ENCODE measurements around the gene CDH23. TPM values are rescaled to one million over a fixed set of nuclear protein-coding genes. Genes with fewer than 3 reads are reported as not detected.

CDH23 gene
- total and polyA plus RNA-seq, 2 of the 8 experiments (the other 6 are each of a cell fraction or from before 2014, with no cell fraction given): 1.9 to 4.9 TPM

DNA sequence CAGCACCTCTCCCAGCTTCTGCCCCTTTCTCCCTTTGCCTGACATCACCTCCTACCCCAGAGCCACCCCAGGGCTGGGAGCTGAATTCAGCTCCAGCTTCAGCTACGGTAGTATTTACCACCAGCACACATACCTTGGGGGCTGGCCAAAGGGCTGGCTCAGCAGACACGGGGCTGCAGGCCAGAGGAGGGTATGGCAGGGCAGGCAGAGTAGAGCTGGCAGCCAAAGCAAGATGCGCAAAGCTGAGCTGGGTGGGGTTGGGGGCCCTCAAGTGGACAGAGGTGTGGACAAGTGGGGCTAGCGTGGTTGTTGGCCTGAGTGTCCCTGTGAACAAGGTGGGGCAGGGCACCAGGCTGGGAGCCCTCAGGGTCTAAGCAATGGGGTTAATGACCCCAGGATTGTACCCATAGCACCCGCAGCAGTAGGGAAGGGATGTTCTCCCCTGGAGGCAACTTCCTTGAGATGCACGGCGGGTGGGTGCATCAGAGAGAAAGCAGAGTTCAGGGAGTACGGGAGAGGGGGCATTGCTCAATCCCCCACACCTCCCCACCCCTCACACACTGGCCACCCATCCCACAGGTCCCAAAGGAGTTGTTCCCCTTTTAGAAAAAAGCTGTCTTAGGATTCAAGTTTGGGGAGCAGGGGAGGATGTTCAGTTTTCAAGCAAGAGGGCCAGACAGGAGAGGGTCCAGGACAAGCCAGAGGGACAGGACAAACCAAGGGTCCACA is 368.6 kb downstream of the CDH23 start:
- no peak overlapping the region for H3K4me3 ChIP-seq (ENCODE audit: extremely low read depth in 1 of 4, insufficient read depth in 2 of 4, low read depth in 3 of 4, low read length in 4 of 4)
- H3K9ac ChIP-seq (replicated peaks in 1 of 4; ENCODE audit: extremely low read depth in 1 of 4, low read depth in 3 of 4, low read length in 3 of 4): no peak overlapping the region
- no peaks in the 10 kb centered on the region; a peak in 1 of 7 replicates for H3K4me1 ChIP-seq (replicated peaks in 1 of 4; ENCODE audit: control insufficient read depth in 3 of 4, insufficient read depth in 4 of 4, low read length in 3 of 4)
- DNase-seq (ENCODE audit: low read depth in 1 of 2, low spot score in 2 of 2): no peak
- no peak overlapping the region for H3K4ac ChIP-seq (replicated peaks; ENCODE audit: insufficient read length, low read depth, low read length)
- H3K56ac ChIP-seq (replicated peaks; ENCODE audit: insufficient read length, low read depth, low read length): no peak overlapping the region
- ChIA-PET POLR2A (ENCODE audit: partially characterized antibody) (no interaction called here), CTCF (ENCODE audit: partially characterized antibody) (interaction anchor here (0.8 to 5.3 kb wide), 9 partner anchors 10 to 383 kb away, joined by 3 to 44 read pairs (median 4); partner anchors contain the start of gene VSIR)
- no peaks in the 10 kb centered on the region for H3K23me2 ChIP-seq (ENCODE audit: low read depth, low read length)
- H2AK5ac ChIP-seq (ENCODE audit: low read depth, low read length): no peak overlapping the region
- no peaks in the 10 kb centered on the region; a peak in 1 of 7 replicates for H3K27me3 ChIP-seq (replicated peaks in 1 of 4; ENCODE audit: control insufficient read depth in 3 of 4, extremely low read depth in 1 of 4, insufficient read depth in 3 of 4, low read length in 3 of 4)
- no peak overlapping the region for H2BK15ac ChIP-seq (ENCODE audit: low read length)
- FAIRE-seq: no peak
- H3K79me2 ChIP-seq (ENCODE audit: control insufficient read depth in 1 of 2, insufficient read depth in 2 of 2, low read length in 2 of 2): no peaks in the 10 kb centered on the region
- no peak overlapping the region for H3K23ac ChIP-seq (ENCODE audit: insufficient read length)
- no peak overlapping the region for H3K27ac ChIP-seq (ENCODE audit: low read depth, low read length)
- H2BK5ac ChIP-seq (ENCODE audit: low read depth, low read length): no peak overlapping the region
- no peak overlapping the region for H3K4me2 ChIP-seq (ENCODE audit: insufficient read depth in 1 of 2, low read depth in 2 of 2, low read length in 2 of 2)
- no peak overlapping the region for H4K91ac ChIP-seq (replicated peaks; ENCODE audit: insufficient read length, low read length)
- H3K14ac ChIP-seq (ENCODE audit: insufficient read length): no peak overlapping the region
- H2BK120ac ChIP-seq (replicated peaks; ENCODE audit: low read depth, low read length): no peak overlapping the region
- H4K20me1 ChIP-seq (replicated peaks in 1 of 2; ENCODE audit: control insufficient read depth in 1 of 2, insufficient read depth in 2 of 2, low read length in 2 of 2): no peaks in the 10 kb centered on the region
- no peaks in the 10 kb centered on the region for H3K79me1 ChIP-seq (ENCODE audit: low read depth, low read length)
- H4K5ac ChIP-seq (ENCODE audit: insufficient read length, low read depth, low read length): no peak overlapping the region
- no peak overlapping the region for H4K8ac ChIP-seq (ENCODE audit: extremely low read depth, insufficient read depth, low read length)
- no peak overlapping the region for H2BK12ac ChIP-seq (ENCODE audit: low read depth, low read length)
- no peaks in the 10 kb centered on the region for H3K36me3 ChIP-seq (ENCODE audit: control insufficient read depth in 2 of 4, insufficient read depth in 4 of 4, low read length in 3 of 4)
- H2AFZ ChIP-seq (ENCODE audit: low read length): no peak overlapping the region
- H3K18ac ChIP-seq (ENCODE audit: extremely low read depth, low read length): no peak overlapping the region
- 83% methylated on average over 8 of the region's 8 CpGs; no CpG with 5 or more reads in 1 of the 2 experiments for WGBS, 2 experiments (ENCODE audit: extremely low coverage in 1 of 2, insufficient coverage in 1 of 2, insufficient read length in 1 of 2, insufficient replicate concordance in 2 of 2, low coverage in 1 of 2, low lambda C conversion rate in 2 of 2, missing lambda C conversion rate in 1 of 2)
- H3K9me3 ChIP-seq (ENCODE audit: insufficient read depth in 2 of 2, low read depth in 1 of 2, low read length in 1 of 2): no peaks in the 10 kb centered on the region
- no peak overlapping the region for H2BK20ac ChIP-seq (ENCODE audit: low read length)
- TF ChIP-seq TEAD4 (IDR thresholded peaks at IDR 0.05; ENCODE audit: low read depth, low read length) (no peak), CTBP2 (IDR thresholded peaks at IDR 0.05; ENCODE audit: borderline replicate concordance, insufficient read depth, insufficient read length, low read length) (no peak), SP1 (IDR thresholded peaks at IDR 0.05; ENCODE audit: low read depth, low read length) (no peak), TAF7 (optimal IDR thresholded peaks at IDR 0.05; ENCODE audit: borderline replicate concordance, low read depth, low read length) (no peak), PHF8 (conservative IDR thresholded peaks at IDR 0.05; ENCODE audit: low read depth, low read length) (no peak), CREB1 (IDR thresholded peaks at IDR 0.05) (no peak), CHD2 (IDR thresholded peaks at IDR 0.05; ENCODE audit: low read length) (no peak), ZNF274 (IDR thresholded peaks at IDR 0.05; ENCODE audit: borderline replicate concordance, extremely low read depth, low read length) (no peak)
- TF ChIP-seq, protein P1, sequence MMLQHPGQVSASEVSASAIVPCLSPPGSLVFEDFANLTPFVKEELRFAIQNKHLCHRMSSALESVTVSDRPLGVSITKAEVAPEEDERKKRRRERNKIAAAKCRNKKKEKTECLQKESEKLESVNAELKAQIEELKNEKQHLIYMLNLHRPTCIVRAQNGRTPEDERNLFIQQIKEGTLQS (IDR thresholded peaks at IDR 0.05; ENCODE audit: insufficient read depth, low read depth, low read length): no peak
- TF ChIP-seq, protein P2, sequence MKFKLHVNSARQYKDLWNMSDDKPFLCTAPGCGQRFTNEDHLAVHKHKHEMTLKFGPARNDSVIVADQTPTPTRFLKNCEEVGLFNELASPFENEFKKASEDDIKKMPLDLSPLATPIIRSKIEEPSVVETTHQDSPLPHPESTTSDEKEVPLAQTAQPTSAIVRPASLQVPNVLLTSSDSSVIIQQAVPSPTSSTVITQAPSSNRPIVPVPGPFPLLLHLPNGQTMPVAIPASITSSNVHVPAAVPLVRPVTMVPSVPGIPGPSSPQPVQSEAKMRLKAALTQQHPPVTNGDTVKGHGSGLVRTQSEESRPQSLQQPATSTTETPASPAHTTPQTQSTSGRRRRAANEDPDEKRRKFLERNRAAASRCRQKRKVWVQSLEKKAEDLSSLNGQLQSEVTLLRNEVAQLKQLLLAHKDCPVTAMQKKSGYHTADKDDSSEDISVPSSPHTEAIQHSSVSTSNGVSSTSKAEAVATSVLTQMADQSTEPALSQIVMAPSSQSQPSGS (IDR thresholded peaks at IDR 0.05; ENCODE audit: low read length): no peak
